PC-9 (cell line): ENCODE measurements around the gene FBXO28.

Source experiments
- EZH2 ChIP-seq: fragments of 200-600 bp; sonication (generic); IDR thresholded peaks from 2 replicates; pipeline ENCODE4 v1.8.0; 2017; ENCODE audit warnings: antibody characterized with exemption, low read depth
- TF ChIP-seq, protein P1 (sequence below): fragments of 200-600 bp; sonication (generic); conservative IDR thresholded peaks from 2 replicates; pipeline ENCODE4 v1.6.1; 2017; ENCODE audit warnings: mixed run types, antibody characterized with exemption, mild to moderate bottlenecking, moderate library complexity

DNA sequence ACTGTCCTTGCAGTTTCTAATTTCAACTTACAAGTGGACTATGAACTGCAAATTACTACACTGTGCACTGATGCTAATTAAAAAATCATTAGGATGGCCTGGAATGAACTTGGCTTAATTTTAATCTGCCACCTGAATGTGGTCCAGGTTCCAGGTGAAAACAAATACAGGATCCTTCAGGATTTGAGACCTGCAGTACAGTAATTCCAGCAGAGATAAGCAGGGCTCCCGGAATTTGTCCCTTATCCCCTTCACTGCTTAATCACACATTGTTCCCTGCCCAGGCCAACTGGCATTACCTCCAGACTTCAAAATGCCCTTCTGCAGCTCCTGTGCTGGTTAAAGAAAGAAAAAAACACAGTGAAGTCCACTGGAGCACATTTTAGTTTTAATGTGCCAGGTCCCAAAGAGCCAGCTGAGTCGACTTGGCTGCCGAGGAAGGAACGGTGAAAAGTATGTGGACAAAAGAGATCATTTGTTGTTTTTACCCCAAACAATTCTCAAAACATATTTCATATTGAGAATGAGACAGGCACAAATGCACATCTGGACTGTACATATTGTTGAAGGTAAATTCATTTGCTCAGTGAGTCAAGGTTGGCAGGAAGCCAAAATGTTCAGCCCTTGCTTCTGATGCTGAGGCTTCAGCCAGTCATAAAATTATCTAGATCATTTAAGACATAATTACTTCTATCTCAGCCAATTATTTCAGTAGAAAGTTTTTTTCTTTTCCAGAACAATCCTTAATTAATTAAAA is 97.5 kb downstream of the FBXO28 start:
- TF ChIP-seq, protein P1, sequence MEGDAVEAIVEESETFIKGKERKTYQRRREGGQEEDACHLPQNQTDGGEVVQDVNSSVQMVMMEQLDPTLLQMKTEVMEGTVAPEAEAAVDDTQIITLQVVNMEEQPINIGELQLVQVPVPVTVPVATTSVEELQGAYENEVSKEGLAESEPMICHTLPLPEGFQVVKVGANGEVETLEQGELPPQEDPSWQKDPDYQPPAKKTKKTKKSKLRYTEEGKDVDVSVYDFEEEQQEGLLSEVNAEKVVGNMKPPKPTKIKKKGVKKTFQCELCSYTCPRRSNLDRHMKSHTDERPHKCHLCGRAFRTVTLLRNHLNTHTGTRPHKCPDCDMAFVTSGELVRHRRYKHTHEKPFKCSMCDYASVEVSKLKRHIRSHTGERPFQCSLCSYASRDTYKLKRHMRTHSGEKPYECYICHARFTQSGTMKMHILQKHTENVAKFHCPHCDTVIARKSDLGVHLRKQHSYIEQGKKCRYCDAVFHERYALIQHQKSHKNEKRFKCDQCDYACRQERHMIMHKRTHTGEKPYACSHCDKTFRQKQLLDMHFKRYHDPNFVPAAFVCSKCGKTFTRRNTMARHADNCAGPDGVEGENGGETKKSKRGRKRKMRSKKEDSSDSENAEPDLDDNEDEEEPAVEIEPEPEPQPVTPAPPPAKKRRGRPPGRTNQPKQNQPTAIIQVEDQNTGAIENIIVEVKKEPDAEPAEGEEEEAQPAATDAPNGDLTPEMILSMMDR = no peak
- TF ChIP-seq EZH2 = no peak
